Skin epidermis (tissue), 12 donors: ENCODE measurements around the gene DVL1.

Source experiments
- H3K27ac ChIP-seq, 21 experiments: fragments of 200-600 bp; sonication (generic) in 11 of 21; one replicate each; pipeline ENCODE4 v1.5.0; 2020; ENCODE audit warnings: mild to moderate bottlenecking in 3 of 21, inconsistent platforms in 2 of 21, moderate library complexity in 2 of 21
- H3K4me3 ChIP-seq, 7 experiments: fragments of 200-600 bp; sonication (generic) in 2 of 7; one replicate each; pipeline ENCODE4 v1.5.0; 2020; ENCODE audit warnings: inconsistent platforms in 2 of 7, mild to moderate bottlenecking in 2 of 7, moderate library complexity in 1 of 7

The DVL1 gene

GRCh38 chr1:1332031-1332755 lies 17.0 kb downstream of the DVL1 start:
- H3K27ac ChIP-seq, result no peak overlapping the region
- peak overlapping the region in 1 of 7 experiments; percentile 11 for H3K4me3 ChIP-seq

GRCh38 chr1:1331068-1331965 lies 17.9 kb downstream of the DVL1 start, which contains the start of gene TAS1R3:
TAS1R3 (plus strand) TSS chr1:1331280; CDS start chr1:1331346, 66 bp downstream.
- peak within 1 kb of the TSS in 2 of 21 experiments; percentile 11 to 22 for H3K27ac ChIP-seq

DNA sequence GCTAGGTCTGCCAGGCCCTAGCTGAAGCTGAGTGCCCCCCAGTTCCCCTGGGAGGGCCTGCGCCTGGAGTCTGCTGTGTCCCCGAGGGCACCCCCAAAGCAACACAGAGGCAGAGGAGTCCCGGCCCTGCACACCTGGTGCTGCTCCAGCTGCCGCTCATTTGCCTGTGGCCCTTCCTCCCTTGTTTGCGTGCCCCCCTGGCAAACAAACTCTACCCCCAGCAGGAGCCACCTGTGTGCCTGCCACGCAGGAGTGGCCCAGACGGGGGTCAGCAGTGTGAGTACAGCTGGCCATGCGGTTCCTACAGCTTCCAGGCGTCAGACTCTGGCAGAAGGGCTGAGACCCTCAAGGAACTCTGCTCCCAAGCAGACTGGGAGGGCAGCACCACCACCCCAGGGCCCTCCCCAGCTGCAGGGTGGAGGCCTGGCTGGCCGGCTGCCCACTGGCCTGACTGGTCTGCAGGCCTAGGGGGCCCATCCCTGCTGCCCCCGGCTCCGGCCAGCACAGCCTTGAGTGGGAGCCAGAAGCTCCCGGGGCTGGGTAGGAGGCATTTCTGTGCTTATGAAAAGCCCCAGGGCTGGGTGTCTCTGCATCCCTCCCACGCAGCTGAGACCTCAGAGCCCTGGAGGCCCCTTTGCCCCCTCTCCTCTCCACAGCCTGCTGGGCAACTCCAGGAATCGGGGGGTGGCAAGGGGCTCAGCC lies 18.7 kb downstream of the DVL1 start:
- Histone ChIP-seq H3K4me3 (no peak overlapping the region), H3K27ac (peak overlapping the region in 1 of 21 experiments; percentile 22)

More at GRCh38 chr1:1331068-1331965, 17.9 kb downstream of the DVL1 start, which contains the start of gene TAS1R3:
- peak within 1 kb of the TSS in 1 of 7 experiments; percentile 11 for H3K4me3 ChIP-seq

GRCh38 chr1:1329304-1330210 lies 19.7 kb downstream of the DVL1 start:
- no peak overlapping the region for H3K27ac ChIP-seq
- no peak overlapping the region for H3K4me3 ChIP-seq

DNA sequence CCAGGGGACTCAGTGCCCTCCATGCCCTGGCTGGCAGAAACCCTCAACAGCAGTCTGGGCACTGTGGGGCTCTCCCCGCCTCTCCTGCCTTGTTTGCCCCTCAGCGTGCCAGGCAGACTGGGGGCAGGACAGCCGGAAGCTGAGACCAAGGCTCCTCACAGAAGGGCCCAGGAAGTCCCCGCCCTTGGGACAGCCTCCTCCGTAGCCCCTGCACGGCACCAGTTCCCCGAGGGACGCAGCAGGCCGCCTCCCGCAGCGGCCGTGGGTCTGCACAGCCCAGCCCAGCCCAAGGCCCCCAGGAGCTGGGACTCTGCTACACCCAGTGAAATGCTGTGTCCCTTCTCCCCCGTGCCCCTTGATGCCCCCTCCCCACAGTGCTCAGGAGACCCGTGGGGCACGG lies 21.0 kb downstream of the DVL1 start:
- H3K4me3 ChIP-seq, result no peak overlapping the region
- H3K27ac ChIP-seq, result no peak overlapping the region

DNA sequence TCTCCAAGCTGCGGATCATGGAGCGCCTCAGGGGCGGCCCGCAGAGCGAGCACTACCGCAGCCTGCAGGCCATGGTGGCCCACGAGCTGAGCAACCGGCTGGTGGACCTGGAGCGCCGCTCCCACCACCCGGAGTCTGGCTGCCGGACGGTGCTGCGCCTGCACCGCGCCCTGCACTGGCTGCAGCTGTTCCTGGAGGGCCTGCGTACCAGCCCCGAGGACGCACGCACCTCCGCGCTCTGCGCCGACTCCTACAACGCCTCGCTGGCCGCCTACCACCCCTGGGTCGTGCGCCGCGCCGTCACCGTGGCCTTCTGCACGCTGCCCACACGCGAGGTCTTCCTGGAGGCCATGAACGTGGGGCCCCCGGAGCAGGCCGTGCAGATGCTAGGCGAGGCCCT lies 21.9 kb downstream of the DVL1 start:
- Histone ChIP-seq H3K27ac (no peak overlapping the region), H3K4me3 (no peak overlapping the region)

- Histone ChIP-seq H3K27ac (peak overlapping the region in 13 of 21 experiments; percentile 86 to 96 (median 92)), H3K4me3 (peak overlapping the region in 4 of 7 experiments; percentile 86 to 97 (median 90))
Observed at GRCh38 chr1:1326075-1326605, 23.1 kb downstream of the DVL1 start.

DNA sequence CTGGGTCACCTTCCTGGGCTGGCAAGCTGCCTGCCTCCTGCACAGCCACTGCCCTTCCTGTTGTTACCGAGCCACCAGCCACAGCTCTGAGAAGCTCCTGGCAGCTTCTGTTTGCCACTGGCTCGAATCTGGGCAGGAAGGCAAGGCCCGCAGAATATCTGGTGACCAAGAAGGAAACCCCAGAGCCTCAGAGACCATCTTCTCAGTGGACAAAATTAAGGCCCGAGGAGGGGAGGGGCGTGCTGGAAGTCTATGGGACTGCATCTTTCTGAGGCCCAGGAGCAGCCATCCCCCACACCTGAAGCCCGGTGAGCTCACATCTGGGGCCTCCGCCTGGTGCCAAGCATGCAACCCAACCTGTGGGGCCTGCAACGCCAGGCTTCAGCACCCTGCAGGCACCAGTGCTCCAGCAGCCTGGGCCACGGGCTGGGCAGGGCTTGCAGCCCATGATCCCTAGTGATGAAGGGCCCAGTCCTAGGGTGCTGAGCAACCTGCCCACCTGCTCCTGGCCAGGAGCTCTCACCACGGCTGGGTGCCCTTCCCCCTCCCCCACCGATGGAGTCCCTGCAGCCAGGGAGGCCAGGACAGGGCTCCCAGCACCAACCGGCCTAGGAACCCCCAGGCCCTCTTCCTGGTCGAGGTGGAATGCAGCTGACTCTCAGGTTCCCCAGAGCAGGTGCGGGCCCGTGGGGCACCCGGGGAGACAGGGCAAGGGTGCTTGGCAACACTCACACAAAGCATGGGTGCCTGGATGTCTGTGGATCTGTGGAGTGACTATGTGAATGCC lies 23.7 kb downstream of the DVL1 start:
- H3K4me3 ChIP-seq, result peak overlapping the region; percentile 82 to 97 (median 89)
- H3K27ac ChIP-seq, result peak overlapping the region in 20 of 21 experiments; percentile 76 to 96 (median 90)

DNA sequence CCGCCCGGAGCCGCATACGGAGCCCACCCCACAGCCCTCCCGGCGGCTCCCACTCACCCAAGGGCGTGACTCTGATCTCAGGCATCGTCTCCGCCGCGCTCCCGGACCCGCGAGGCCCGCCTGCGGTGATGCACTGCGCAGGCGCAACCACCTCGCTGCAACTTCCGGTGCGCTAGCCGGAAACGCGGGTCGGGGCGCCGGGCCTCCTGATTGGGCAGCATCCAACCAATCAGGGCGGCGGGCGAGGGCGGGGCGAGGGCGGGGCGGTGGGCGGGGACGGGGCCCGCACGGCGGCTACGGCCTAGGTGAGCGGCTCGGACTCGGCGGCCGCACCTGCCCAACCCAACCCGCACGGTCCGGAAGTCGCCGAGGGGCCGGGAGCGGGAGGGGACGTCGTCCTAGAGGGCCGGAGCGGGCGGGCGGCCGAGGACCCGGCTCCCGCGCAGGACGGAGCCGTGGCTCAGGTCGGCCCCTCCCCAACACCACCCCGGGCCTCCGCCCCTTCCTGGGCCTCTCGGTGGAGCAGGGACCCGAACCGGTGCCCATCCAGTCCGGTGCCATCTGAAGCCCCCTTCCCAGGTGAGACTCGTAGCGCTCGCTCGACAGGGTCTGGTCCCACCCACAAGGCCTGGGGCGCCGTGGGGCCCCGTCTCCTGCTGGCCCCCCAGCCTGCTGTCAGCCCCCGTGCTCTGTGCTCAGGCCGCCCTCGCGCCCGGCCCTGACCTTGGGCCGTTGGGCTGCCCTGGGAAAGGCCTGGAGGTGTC lies 24.5 kb downstream of the DVL1 start, which contains the start of the genes CPTP and INTS11:
Gene CPTP, plus strand, starts transcription at position 279 of the 764 bp plus-strand sequence. CDS start 2,109 bp downstream, outside the sequence.
Gene INTS11, minus strand, starts transcription at position 137 of the 764 bp plus-strand sequence. Its CDS starts 52 bp downstream, at position 85.
- Histone ChIP-seq H3K4me3 (peak within 1 kb of the TSS; percentile 82 to 97 (median 89)), H3K27ac (peak within 1 kb of the TSS; percentile 54 to 96 (median 91))

GRCh38 chr1:1324084-1324523 lies 25.1 kb downstream of the DVL1 start:
- Histone ChIP-seq H3K4me3 (peak overlapping the region; percentile 82 to 97 (median 89)), H3K27ac (peak overlapping the region; percentile 47 to 96 (median 91))

DNA sequence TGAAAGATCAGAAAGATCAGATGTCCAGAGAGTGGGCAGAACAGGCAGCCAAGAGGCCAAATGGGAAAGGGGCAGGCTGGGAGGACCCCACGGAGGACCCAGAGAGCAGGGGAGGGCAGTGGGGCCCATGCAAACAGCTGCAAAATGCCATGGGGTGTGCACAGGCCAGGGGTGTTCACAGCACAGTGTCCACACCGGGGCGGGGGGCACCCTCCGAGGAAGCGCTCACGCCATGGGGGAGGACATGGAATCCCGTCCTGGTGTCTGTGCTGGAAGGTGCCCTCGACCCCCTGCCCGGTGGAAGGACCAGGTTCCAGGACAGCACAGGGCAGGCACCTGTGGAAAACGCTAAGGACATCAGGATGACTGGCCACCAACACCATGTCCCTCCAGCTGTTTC lies 26.3 kb downstream of the DVL1 start:
- peak overlapping the region in 1 of 7 experiments; percentile 3 for H3K4me3 ChIP-seq

DNA sequence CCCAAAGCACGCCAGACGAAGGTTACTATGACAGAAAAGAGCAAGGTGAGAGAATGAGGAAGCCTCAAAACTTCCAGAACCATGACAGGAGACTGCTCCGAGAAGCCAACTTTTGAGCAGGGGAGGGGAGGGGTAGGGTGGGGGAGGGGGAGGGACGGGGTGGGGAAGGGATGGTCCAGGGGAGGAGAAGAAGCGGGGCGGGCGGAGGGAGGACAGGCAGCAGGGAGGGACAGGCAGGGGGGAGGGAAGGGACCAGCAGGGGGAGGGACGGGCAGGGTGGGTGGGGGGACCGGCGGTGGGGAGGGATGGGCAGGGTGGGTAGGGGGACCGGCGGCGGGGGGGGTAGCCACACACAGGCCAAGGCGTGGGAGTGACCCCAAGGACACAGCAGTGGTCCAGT lies 26.8 kb downstream of the DVL1 start:
- Histone ChIP-seq H3K27ac (no peak overlapping the region), H3K4me3 (no peak overlapping the region)

More for the DNA sequence above, 26.3 kb downstream of the DVL1 start:
- H3K27ac ChIP-seq, result no peak overlapping the region

- H3K4me3 ChIP-seq, result no peak overlapping the region
Observed at GRCh38 chr1:1321477-1321876, 27.7 kb downstream of the DVL1 start.

GRCh38 chr1:1320666-1321448 lies 28.4 kb downstream of the DVL1 start:
- H3K4me3 ChIP-seq, result no peak overlapping the region
- peak overlapping the region in 1 of 21 experiments; percentile 23 for H3K27ac ChIP-seq

More at GRCh38 chr1:1321477-1321876, 27.7 kb downstream of the DVL1 start:
- H3K27ac ChIP-seq, result peak overlapping the region in 1 of 21 experiments; percentile 7

- no peak overlapping the region for H3K27ac ChIP-seq
- H3K4me3 ChIP-seq, result no peak overlapping the region
Observed at GRCh38 chr1:1319646-1319941, 29.6 kb downstream of the DVL1 start.
